GM18505 (cell line): ENCODE data around the gene ZFPL1.

Experiments
- ATAC-seq: cut with Tn5 transposase; IDR thresholded peaks from one replicate; pipeline ENCODE4 v1.9.1; 2021; ENCODE audit not compliant: unreplicated experiment
- POLR2A ChIP-seq: IDR thresholded peaks from 4 replicates; pipeline ENCODE4 v1.6.1; 2011; ENCODE audit warnings: borderline replicate concordance; ENCODE audit not compliant: insufficient read depth, insufficient read length; ENCODE audit errors: extremely low read depth

ZFPL1 gene

DNA sequence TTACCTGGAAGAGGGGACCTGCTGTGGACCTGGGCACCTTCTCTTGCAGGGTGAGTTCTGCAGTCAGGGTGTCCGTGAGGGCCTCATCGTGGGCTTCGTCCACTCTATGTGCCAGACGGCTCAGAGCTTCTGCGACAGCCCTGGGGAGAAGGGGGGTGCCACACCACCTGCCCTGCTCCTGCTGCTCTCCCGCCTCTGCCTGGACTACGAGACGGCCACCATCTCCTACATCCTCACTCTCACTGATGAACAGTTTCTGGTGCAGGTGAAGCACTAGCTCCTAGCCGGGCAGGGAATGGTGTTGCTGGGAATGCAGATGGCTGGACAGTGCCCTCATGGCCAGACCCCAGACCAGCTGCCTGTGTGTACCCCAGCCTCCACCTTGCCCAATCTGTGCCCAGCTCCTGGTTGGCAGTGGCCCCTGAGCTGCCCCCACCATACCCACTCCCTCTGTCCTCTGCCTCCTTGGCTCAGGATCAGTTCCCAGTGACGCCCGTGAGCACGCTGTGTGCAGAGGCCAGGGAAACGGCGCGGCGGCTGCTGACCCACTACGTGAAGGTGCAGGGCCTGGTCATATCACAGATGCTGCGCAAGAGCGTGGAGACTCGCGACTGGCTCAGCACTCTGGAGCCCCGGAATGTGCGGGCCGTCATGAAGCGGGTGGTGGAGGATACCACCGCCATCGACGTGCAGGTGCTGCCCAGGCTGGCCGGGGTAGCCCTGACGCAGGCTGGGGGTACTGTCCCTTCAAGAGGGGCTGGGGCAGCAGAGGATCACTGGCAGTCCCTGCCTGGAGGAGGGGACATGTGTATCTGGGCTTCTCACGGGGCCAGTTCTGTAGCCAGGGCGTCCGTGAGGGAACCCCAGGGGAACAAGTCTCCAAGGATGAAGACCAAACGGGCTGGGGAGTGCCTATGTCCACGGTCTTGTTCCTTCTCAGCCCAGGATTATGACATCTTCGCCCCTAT, 25.5 kb downstream of the ZFPL1 start:
- ATAC-seq = no peak
- peak; percentile 9 for TF ChIP-seq POLR2A

DNA sequence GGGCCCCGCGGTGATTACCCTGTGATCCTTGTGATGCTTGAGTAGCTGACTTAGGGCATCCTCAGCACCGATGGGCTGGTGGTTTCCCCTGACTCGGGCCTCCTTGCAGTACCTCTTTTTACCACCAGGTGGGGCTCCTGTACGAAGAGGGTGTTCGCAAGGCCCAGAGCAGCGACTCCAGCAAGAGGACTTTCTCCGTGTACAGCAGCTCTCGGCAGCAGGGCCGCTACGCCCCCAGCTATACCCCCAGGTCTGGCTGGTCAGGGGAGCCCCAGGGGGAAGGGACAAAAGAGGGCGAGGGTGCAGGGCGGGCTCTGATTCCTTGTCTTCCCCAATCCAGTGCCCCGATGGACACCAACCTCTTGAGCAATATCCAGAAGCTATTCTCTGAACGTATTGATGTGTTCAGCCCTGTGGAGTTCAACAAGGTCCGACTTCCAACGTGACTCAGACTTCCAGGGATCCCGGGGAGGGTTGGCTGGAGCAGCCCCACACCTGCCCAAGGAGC, 26.4 kb downstream of the ZFPL1 start:
- TF ChIP-seq POLR2A = peak; percentile 7
- no peak for ATAC-seq

DNA sequence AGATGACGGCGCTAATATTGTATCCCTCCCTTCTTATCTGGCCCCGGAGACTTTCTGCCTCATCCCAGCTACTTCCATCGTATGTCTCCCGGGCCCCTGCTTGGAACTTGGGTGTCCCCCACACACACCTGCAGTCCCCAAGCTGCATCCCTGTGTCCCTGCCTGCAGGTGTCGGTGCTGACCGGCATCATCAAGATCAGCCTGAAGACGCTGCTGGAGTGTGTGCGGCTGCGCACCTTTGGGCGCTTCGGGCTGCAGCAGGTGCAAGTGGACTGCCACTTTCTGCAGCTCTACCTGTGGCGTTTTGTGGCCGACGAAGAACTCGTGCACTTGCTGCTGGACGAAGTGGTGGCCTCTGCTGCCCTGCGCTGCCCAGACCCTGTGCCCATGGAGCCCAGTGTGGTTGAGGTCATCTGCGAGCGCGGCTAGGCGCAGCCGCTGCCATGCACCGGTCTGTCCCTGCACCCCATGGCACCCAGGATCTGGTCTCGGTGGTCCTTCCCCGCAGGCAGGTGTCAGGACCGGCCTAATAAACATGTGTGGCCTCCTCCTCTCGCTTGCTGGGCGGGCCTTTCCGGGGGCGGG, 27.2 kb downstream of the ZFPL1 start:
- ATAC-seq = no peak
- no peak for TF ChIP-seq POLR2A

DNA sequence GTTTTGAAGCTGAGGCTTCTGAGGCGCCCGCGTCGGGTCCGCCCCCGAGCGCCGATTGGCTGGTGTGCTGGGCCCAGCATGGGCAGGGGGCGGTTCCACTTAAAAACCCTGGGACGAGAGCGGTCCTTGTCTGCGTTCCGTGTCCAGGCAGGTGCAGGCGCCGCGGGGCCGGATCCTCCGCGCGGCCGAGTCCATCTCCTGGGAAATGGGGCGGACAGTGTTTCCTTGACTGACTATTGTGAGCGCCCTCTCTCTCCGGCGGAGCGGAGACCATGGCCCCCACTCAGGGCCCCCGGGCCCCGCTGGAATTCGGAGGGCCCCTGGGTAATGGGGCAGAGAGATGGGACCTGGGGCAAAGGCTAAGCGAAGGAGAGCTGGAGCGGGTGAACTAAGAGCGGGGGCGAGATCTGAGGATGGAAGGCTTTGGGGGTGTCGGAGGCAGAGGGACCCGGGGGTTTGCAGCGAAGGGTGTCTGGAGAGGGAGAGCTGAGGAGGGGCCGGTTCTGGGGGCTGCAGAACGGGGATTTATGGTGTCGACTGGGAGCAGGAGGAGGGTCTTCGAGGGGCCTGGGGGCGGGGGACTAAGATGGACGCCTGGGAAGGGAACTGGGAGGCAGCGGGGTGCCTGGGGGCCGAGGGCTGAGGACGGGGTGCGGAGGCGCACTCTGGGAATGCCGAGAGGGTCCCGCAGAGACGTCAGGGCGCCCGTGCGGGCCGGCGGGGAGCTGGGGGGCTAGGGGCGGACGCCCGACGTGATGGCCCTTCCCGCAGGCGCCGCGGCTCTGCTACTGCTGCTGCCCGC, 27.9 kb downstream of the ZFPL1 start, which contains the start of gene TM7SF2:
Gene TM7SF2, plus strand, starts transcription at position 129 of the 802 bp plus-strand sequence. Its CDS starts 144 bp downstream, at position 273.
- ATAC-seq = peak; percentile 46

DNA sequence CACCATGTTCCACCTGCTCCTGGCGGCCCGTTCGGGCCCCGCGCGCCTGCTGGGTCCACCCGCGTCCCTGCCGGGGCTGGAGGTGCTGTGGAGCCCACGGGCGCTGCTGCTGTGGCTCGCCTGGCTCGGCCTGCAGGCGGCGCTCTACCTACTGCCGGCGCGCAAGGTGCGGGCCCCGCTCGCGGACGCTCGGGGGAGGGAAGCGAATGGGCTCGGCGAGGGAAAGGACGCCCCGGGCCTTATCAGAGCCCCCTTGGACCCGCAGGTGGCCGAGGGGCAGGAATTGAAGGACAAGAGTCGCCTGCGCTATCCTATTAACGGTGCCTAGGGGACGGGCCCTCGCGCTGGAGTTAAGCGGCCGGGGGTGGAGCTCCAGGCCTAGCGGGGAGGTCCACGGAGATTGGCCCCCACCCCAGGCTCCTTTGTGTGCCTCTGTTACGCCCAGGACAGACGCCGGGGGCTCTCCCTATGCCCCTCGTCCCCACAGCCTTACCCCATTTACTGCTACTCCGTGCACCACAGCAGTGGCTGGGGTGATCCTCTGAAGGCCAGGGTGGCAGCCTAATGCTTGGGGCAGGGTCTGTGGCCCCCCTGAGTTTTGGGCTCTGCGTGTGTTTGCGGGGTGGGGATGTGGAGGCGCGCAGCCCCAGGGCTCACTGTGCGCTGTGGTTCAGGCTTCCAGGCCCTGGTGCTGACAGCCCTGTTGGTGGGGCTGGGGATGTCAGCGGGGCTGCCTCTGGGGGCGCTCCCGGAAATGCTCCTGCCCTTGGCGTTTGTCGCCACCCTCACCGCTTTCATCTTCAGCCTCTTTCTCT, 28.7 kb downstream of the ZFPL1 start:
- no peak for TF ChIP-seq POLR2A
- peak; percentile 37 for ATAC-seq

More for the DNA sequence above, 27.9 kb downstream of the ZFPL1 start, which contains the start of gene TM7SF2:
- TF ChIP-seq POLR2A = peak; percentile 96

DNA sequence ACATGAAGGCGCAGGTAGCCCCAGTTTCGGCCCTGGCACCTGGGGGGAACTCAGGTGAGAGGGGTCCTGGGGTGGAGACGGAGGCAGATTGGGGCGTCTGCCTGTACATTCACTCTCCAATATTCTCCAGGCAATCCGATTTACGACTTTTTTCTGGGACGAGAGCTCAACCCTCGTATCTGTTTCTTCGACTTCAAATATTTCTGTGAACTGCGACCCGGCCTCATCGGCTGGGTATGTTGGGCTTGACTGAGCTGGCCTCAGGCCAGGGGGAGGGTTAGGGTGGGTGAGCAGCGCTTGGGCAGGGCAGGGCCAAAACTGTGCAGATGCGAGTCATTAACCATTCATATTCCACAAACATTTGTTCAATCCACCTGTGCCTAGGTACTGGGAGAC, 29.3 kb downstream of the ZFPL1 start:
- no peak for ATAC-seq
- no peak for TF ChIP-seq POLR2A

DNA sequence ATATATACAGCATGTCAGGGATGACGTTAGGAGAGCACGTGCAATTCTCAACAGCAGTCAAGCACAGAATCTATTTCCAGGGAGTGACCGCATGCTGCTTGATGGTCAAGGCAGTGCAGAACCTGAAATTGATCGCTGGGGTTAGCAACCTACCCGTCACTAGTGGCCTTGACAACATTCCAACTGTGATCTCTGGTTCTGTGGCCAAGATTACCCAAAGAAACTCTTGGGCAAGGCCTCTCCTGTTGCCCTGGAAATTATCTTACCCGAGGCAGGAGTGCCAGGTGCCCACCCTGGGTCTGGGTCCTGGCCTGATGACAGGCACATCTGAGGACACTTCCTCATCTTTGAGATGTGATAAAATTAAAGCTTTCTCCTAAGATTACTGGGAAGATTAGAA, 29.8 kb downstream of the ZFPL1 start:
- ATAC-seq = no peak

DNA sequence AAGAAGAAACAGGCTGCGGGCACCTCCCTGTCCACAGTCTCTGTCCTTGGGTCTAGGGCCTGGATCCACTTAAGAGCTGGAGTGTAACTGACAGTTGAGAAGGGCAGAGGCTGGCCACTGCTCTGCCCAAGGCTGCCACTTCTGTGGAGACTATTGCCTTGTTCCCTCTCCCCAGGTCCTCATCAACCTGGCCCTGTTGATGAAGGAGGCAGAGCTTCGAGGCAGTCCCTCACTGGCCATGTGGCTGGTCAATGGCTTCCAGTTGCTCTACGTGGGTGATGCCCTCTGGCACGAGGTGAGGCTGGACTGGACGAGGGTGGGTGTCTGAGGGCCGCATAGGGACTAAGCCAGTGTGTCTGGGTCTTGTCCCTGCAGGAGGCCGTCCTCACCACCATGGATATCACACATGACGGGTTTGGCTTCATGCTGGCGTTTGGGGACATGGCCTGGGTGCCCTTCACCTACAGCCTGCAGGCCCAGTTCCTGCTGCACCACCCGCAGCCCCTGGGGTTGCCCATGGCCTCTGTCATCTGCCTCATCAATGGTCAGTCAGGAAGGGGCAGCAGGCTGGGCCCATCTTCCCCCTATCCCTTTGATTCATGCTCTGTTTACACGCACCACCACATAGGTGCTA, 30.6 kb downstream of the ZFPL1 start:
- no peak for TF ChIP-seq POLR2A
- ATAC-seq = no peak

More for the DNA sequence above, 29.8 kb downstream of the ZFPL1 start:
- TF ChIP-seq POLR2A = no peak

DNA sequence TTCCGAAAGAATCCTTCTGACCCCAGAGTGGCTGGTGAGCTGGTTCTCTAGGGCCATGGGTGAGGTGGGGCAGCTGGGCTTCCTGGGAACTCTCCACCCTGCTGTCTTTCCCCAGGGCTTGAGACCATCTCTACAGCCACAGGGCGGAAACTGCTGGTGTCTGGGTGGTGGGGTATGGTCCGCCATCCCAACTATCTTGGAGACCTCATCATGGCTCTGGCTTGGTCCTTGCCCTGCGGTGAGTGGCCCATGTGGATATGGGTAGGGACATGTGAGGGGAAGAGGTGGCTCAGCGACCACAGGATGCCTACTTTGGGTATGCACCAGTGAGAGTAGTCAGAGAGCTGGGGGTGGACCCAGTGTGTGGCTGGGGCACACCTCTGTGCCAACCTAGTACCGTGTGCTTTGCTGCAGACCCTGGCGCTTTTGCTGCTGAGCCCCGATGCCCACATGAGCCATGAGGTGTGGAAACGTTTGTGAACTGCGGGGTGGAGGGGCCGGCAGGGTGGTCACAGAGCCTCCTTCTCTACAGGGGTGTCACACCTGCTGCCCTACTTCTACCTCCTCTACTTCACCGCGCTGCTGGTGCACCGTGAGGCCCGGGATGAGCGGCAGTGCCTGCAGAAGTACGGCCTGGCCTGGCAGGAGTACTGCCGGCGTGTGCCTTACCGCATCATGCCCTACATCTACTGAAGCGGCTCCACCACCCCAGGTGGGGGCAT, 31.5 kb downstream of the ZFPL1 start:
- ATAC-seq = no peak
- TF ChIP-seq POLR2A = no peak

DNA sequence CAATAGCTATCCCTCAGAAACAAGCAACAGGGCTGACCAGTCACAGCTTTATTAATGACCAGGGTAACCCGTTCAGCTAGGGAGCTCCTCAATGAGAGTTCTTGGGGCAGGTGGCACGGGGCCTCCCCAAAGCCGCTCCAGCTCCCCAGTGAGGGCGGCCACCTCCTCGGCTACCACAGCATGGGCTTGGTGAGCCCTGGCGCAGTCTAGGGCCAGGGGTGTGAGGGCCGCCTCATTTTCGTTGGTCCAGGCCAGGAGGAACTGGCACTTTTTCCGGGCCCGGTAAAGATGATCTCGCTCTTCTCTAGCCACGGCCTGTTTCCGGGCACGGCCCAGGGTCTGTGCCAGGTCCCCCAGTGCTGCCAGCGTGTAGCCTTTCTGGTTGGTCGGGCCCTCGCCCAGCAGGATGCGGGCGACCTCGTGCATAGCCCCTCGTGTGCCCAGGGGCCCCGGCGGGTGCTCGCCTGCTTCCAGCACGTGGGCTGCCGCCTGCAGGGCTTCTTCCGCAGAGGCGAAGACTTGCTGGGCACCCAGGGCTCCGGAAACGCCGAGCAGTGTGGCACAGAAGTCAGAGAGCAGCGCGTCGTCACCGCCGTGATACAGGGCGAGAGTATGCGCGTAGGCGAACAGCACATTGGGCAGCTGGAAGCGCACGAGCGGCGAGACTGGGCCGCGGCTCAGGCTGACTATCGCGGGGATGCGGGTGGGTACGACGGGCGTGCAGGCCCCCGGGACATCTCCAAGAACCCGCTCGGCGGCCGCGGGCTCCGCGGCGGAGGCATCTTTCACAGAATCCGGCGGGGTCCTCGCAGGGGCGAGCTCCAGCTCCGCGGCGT, 32.6 kb downstream of the ZFPL1 start:
- no peak for ATAC-seq
- TF ChIP-seq POLR2A = peak; percentile 21
